ENCODE measurements around the gene ITGB2.

The ITGB2 gene

GRCh38 chr21:44955141-44955797 lies 34.6 kb upstream of the ITGB2 start:
- DNase-seq, result no peak

DNA sequence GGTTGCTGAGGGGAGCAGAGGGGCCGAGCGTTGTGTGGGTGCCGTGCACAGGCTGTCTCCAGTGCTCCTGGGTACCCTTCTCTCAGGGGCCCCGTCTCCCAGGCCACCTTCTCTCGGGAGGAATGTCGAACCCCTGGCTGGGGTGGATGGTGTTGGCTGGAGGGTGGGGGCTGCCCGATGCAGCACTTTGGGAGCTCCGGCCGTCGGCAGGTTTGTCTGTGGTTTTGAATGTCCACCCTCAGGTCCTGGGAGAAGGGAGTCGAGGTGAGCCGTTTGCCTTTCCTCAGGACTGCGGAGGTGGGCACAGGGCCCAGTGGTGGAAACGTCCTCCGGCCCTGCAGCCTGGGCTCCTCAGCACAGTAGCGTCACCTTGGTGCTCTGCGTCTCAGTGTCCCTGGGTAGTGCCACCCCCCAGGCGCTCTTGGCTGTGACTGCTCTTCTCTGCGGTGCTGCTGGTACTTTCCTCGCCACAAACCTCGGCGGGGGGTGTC lies 33.6 kb upstream of the ITGB2 start:
- no peak for DNase-seq

DNA sequence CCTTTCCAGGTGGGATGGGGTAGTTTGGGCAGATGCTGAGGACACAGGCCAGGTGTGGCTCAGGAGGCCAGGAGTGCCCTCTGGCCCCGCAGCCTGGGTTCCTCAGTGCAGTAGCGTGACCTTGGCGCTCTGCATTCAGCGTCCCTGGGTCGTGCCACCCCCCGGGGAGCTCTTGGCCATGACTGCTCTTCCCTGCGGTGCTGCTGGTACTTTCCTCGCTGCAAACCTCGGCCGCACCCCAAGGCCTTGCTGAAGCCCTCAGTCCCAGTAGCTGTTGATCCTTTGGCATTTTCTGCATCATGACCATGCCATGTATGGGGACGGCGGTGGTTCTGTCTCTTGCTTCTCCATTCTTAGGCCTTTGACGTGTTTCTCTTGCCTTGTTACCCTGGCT lies 32.9 kb upstream of the ITGB2 start:
- no peak for DNase-seq

GRCh38 chr21:44952929-44953627 lies 32.4 kb upstream of the ITGB2 start:
- no peak for DNase-seq

DNA sequence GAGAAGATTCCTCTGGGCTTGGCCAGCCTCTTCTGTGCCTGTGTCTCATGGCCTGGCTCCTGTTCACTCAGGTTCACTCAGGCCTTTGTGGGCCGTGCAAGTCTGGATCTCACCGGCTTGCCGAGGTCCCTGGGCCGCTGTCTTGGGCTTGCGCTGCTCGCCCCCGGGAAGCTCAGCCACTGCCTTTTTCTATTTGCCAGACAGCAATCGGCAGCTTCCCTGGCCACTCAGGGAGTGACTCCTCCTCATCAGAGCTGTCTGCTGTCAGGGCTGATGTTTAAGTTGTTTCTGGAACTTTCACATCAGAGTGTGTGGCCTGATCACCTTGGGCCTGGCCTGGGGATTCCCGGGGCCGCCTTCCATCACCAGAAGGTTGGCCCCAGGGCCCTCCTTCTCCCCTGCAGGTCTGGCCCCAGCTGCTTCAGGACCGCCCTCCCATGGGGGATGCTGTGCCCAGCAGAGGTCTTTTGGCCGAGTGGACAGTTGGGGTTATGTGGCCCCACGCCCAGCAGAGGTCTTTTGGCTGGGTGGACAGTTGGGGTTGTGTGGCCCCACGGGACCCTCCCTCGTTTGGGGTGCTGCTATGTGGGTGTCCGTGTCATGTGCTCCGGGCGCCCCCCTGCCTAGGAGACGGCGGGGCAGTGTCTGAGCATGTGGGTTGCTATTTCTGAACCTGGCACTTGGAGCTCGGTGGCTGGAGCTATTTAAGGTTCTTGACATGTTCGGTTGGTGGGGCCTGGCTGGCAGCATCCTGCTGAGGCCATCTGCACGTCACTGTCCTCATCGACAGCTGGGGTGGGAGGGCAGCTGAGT lies 31.6 kb upstream of the ITGB2 start:
- DNase-seq, result no peak

- no peak for DNase-seq
Measured at GRCh38 chr21:44951186-44951915, 30.7 kb upstream of the ITGB2 start.

- no peak for DNase-seq
Measured at GRCh38 chr21:44950351-44950750, 29.7 kb upstream of the ITGB2 start.

- no peak for DNase-seq
Measured at GRCh38 chr21:44949779-44950198, 29.1 kb upstream of the ITGB2 start.

DNA sequence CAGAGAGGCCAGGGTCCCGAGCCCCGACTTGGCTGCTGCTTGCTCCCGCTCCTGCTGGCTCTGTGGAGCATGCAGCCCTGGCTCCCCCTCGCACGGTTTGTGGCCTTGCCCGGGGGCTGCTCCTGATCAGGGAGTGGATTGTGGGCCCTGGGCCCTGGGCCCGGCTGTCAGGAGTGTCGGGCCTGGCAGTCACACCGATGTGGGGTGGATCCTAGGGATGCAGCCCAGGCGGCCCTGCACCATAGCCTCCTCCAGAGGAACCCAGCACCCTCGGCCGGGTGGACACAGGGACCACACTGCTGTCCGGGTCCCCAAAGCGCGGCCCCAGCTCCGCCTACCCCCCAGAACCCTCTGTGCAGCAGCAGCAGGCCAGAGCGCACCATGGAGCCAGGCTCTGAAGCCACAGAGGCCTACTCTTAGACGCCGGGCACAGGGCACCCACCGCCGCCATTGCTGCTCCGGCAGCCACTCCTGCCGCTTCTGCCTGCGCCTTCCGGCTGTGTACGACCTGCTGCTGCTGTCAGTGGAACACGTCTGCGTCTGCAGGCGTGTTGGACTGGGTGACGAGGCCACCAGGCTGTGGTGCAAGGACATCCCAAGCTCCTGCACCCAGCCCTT lies 28.6 kb upstream of the ITGB2 start:
- DNase-seq, result no peak

GRCh38 chr21:44948426-44949120 lies 27.9 kb upstream of the ITGB2 start:
- DNase-seq, result no peak

DNA sequence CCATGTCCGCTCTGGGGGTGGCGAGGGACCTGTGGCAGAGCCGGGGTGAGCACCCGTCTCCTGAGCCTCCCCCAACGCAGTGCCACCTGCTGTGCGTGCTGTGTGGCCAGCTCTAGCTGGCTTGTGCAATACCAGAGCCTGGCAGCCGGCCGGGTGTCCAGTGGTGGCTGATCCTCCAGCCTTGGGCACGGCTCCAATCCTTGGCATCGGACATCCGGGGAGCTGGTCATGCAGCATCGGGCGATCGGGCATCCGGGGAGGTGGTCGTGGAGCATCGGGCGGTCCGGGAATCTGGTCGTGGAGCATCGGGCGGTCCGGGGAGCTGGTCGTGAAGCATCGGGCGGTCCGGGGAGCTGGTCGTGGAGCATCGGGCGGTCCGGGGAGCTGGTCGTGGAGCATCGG lies 27.2 kb upstream of the ITGB2 start:
- no peak for DNase-seq

DNA sequence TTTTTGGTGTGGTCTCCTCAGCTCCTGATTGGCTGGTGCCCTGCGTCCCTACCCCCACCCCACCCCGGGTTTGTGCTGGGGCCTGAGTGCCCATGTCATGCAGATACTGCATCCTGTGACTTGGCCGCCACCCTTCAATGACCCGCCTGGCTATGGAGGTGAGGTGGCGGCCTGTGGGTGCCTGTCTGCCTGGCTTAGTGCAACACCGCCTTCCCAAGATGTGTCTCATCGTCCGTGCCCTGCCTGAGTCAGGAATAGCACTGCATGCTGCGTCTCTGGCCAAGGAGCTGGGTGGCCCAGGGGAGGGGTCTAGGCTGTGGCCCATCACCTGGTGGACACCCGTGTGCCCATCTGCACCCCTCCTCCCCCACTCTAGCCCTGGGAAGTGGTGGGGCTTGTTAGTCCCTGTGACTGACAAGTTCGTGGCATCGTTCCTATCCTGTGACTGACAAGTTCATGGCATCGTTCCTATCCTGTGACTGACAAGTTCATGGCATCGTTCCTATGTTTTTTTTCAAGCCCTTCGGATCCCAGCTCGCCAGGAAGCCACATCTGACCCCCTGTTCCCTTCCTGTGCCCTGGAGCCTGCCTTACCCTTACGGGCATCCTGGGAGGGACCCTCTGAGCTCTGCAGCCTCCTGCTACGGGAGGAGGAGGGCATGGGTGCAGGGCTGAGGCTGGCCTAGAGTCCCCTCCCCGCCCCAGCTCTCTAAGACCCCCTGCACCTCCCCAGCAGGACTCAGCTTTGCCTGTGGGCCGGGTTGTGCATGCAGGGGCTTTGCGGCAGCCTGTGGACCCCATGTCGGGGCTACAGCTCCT lies 26.6 kb upstream of the ITGB2 start:
- no peak for DNase-seq

DNA sequence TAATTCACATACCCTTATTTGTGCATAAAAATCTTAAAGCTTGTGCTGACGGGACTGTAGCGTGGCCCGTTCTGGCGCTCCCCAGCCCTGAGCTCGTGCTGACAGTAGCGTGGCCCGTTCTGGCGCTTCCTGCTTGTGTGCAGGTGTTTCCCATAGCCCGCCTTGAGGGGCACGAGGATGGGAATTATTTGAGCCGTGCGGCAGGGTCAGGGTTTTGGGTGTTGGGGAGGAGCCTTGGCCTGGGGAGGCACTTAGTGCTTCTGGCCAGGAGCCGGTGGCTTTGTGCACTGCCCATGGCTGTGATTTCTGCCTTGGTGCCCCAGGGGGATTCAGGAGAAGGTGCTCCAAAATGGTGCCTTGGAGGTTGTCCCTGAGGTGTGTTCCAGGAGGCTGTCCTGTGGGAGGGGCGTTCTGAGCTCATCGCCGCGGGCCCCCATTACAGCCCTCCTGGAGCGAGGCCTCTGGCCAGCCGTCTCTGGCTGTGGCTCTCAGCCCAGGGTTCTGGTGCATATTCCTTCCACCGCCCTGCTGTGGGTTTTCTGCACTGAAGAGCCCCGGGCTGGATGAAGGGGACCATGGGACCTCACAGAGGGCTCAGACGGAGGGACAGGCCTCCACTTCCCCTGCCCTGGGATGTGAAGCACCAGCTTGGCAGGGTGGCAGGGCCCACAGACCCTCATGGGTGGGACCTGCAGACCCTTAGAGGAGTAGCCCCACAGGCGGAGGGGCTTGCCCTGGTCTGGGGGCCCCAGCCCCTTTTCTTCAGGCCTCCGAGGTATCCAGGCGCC lies 25.7 kb upstream of the ITGB2 start:
- no peak for DNase-seq

- no peak for DNase-seq
Measured at GRCh38 chr21:44944596-44944995, 23.9 kb upstream of the ITGB2 start.

- DNase-seq, result no peak
Measured at GRCh38 chr21:44943686-44944550, 23.2 kb upstream of the ITGB2 start.

DNA sequence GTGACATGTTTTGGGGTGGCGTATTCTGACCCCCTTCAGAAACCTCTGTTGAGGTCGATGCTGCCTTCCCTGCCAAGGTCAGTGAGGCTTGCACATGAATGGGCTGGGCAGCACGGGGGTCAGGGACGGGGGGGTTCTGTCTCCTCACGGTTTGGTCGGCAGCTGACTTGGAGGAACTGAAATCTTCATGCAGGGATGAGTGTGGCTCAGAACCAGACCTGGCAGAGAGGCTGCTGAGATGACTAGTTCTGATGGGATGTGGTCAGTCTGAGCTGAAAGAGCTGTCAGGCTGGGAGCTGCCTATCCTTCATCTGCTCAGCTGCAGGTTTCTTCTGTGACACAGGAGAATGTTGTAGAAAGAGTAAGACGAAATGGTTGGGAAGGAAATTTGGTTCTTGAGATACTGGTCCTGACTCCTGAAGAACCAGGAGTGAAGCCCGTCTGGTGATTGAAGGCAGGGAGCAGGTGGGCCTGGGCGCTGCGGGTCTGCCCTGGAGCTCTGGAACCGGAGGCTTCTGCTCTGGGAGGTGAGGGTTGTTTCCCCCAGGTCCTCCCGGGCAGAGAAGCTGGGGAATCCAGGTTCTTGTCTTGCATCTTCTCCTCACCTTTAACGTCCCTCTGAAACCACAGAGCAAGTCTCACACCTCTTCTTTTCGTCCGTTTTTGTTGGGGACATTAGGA lies 22.4 kb upstream of the ITGB2 start:
- DNase-seq, result no peak

- no peak for DNase-seq
Measured at GRCh38 chr21:44942566-44942965, 21.9 kb upstream of the ITGB2 start.

DNA sequence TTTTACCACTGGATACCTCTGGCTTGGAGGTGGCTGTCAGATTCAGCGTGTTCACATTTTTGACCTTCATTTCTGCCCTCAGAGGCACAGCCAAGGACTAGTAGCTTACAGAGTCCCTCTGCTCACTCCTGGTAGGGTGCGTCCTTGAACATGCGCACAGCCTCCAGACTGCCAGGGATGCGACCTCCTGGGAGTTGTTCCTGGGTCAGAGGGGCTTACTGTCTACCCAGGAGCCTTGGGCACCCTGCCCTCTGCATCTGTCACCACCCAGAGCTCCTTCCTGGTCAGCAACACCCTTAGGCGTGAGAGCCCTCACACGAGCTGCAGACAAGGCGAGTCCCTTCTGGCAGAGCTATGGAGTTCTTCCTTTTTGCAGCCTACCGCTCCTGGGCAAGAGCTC lies 20.9 kb upstream of the ITGB2 start:
- no peak for DNase-seq
